Thyroid gland (tissue), 4 donors: ENCODE results near the gene BCAS1. TPM values are rescaled to one million over a fixed set of nuclear protein-coding genes. Genes with fewer than 3 reads are reported as not detected.
"Not testable (repeated sequence)": the region's sequence is repeated elsewhere in the genome, so short reads cannot be mapped to it uniquely, and the experiment has no call there.

Experiments
- DNase-seq, 2 donors: peaks; one replicate each; pipeline ENCODE4 v3.0.0-alpha.2; 2019
- H3K27ac ChIP-seq, 3 donors: fragments of 200-600 bp; sonication (generic); 1 replicate in 2 of 3; 2 replicates in 1 of 3; pipeline ENCODE4 v1.5.1; 2016 to 2019; ENCODE audit warnings: mild to moderate bottlenecking in 1 of 3, moderate library complexity in 1 of 3
- H3K27me3 ChIP-seq: fragments of 200-600 bp; sonication (generic); one replicate; pipeline ENCODE4 v1.5.1; 2019
- H3K36me3 ChIP-seq, 2 donors: fragments of 200-600 bp; sonication (generic); one replicate each; pipeline ENCODE4 v1.5.1; 2016 to 2019
- H3K4me1 ChIP-seq, 2 donors: fragments of 200-600 bp; sonication (generic); one replicate each; pipeline ENCODE4 v1.5.1; 2017 to 2019
- H3K4me3 ChIP-seq, 3 donors: fragments of 200-600 bp; sonication (generic); replicated peaks in 1 of 3; 1 replicate in 2 of 3; 2 replicates in 1 of 3; pipeline ENCODE4 v1.5.1; 2016; ENCODE audit warnings: mild to moderate bottlenecking in 1 of 3
- H3K9me3 ChIP-seq: fragments of 200-600 bp; sonication (generic); one replicate; pipeline ENCODE4 v1.5.1; 2017
- POLR2A ChIP-seq, 2 donors: fragments of 450-650 bp; IDR thresholded peaks; one replicate each; pipeline ENCODE4 v1.6.1; 2017; ENCODE audit warnings: antibody characterized with exemption in 2 of 2, mild to moderate bottlenecking in 2 of 2, moderate library complexity in 1 of 2
- WGBS, 2 donors: methylation state at CpG; one replicate each; pipeline ENCODE4 v1.1.5; 2017; 5-methylcytosine and 5-hydroxymethylcytosine counted together
- intact Hi-C: fragments of 100-400 bp; cut with DNase I; formaldehyde crosslinking; loops from one replicate; pipeline ENCODE4 v1.15.1; 2023
- total RNA-seq, 4 donors: library from RNA; depleted of rRNA; stranded (reverse); fragments of >200 nt; gene quantifications; one replicate each; pipeline ENCODE4 v1.2.3, GENCODE V29; 2016
- TF ChIP-seq, protein P1 (sequence below), 6 experiments: fragments of 200-600 bp in 3 of 6; fragments of 450-650 bp in 3 of 6; sonication (generic) in 3 of 6; IDR thresholded peaks; one replicate each; pipeline ENCODE4 v1.5.1; 2016 to 2019; ENCODE audit warnings: antibody characterized with exemption in 6 of 6, mild to moderate bottlenecking in 2 of 6, inconsistent platforms in 1 of 6, moderate library complexity in 1 of 6

The BCAS1 gene
- total RNA-seq, 4 donors from 2014 or later: 0.11 TPM; not detected in 3

DNA sequence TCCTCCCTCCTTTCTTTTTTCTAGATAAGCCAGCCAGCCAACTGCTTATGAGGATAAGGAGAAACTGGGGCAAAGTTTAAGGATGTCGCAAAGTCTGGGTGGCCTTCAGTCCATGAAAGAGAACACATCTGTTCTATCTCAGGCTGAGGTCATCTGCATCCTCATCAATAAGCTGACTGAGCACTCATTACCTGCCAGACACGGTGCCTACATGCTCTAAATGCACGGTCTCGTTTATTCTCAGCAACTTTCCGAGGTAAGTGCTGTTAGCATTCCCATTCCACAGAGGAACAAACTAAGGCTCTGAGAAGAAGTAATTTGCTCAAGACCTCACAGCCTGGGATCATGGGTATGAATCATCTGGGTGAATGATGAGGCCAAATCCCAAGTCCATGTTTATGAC, 133.1 kb downstream of the BCAS1 start:
- Histone ChIP-seq H3K4me1 (peaks cover 52 to 69% of the 10 kb centered on the region in 2 donors), H3K9me3 (no peaks in the 10 kb centered on the region), H3K4me3 (no peak overlapping the region), H3K27ac (no peak overlapping the region), H3K27me3 (no peaks in the 10 kb centered on the region), H3K36me3 (no peaks in the 10 kb centered on the region)
- intact Hi-C loops: no loop called here
- no peak for DNase-seq
- 95 to 96% methylated on average over 5 of the region's 5 CpGs for WGBS, 2 donors
- TF ChIP-seq, protein P1, sequence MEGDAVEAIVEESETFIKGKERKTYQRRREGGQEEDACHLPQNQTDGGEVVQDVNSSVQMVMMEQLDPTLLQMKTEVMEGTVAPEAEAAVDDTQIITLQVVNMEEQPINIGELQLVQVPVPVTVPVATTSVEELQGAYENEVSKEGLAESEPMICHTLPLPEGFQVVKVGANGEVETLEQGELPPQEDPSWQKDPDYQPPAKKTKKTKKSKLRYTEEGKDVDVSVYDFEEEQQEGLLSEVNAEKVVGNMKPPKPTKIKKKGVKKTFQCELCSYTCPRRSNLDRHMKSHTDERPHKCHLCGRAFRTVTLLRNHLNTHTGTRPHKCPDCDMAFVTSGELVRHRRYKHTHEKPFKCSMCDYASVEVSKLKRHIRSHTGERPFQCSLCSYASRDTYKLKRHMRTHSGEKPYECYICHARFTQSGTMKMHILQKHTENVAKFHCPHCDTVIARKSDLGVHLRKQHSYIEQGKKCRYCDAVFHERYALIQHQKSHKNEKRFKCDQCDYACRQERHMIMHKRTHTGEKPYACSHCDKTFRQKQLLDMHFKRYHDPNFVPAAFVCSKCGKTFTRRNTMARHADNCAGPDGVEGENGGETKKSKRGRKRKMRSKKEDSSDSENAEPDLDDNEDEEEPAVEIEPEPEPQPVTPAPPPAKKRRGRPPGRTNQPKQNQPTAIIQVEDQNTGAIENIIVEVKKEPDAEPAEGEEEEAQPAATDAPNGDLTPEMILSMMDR (IDR thresholded peaks at IDR 0.05): no peak
- no peak for TF ChIP-seq POLR2A (IDR thresholded peaks at IDR 0.05)

DNA sequence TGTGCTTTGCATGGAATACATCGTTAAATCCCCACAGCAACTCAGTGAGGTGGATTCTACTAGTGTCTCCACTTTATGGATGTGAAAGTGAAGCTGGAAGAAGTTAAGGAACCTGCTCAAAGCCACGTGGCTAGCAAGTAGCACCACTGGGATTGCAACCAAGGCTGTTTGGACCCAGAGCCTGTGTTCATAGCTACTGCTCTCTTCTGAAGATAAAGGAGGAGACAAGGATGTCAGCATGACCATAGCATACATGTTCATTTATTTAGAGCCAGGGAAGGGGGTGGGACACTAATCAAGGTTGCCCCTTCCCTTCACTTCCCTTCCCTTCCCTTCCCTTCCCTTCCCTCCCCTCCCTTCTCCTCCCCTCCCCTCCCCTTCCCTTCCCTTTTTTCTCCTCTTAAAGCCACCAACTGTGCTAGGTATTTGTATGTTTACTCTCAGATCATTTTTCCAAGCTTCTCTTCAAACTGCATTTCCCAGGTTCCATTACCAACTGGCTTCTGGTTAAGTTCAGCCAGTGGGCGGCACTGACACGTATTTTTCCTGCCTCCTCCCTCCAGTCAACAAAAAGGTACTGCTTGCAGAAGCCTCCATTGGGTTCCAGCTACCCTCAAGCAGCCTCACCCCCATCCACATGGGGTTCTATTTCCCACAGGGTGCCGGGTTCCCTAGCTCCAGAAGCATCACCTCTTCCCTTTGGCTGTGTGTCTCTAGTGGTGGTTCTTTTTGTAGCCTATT, 134.9 kb downstream of the BCAS1 start:
- no peak for DNase-seq
- Histone ChIP-seq H3K9me3 (no peaks in the 10 kb centered on the region), H3K27me3 (no peaks in the 10 kb centered on the region), H3K36me3 (no peaks in the 10 kb centered on the region), H3K4me1 (peaks cover 34 to 51% of the 10 kb centered on the region in 2 donors), H3K4me3 (no peak overlapping the region), H3K27ac (peak overlapping the region in 2 of 3 donors; percentile 34 to 54)
- intact Hi-C loops: no loop called here
- TF ChIP-seq POLR2A (IDR thresholded peaks at IDR 0.05): no peak
- TF ChIP-seq, protein P1 (IDR thresholded peaks at IDR 0.05): no peak
- WGBS, 2 donors: 72 to 78% methylated on average over 5 of the region's 5 CpGs

DNA sequence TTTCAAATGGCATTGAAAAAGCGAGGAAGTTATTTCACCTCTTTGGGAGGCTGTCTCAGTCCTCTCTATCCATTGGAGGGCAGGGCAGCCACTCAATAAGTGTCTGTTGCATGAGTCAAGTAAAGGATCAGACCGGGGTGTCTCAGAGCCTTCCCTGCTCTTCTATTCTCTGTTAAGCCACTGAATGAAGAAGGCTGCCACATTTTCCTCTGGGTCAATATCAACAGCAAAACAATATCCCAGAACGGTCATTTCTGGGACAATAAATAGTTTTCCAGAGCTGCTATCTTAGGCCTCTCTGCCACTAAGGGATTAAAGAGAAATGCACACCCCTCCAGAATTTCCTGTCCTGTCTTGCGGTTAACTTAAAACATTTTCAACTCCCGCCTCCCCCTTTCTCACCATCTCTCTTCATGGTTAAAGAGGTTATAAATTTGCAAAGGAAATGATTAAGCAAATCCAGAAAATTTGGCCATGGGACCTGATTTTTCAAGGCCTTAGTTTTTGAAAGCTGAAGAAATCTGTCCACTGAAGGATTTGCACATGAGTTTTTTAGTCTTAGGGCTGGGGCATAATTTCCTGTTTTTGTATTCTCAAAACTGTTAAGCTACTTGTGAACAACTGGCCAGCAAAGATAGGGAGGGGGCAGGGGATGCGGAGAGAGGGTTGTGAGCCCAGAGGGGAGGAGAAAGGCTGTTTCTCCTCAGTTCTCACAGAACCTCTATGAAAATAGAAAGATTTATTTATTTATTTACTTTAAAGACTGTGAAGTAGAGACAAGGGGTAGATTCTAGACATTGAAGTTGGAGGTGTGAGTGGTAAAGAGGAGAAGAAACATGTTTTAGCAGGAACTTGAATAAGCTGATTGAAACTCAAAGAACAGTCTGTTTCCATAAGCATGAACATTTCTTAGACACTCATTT, 135.7 kb downstream of the BCAS1 start:
- Histone ChIP-seq H3K27me3 (no peaks in the 10 kb centered on the region), H3K9me3 (no peaks in the 10 kb centered on the region), H3K36me3 (no peaks in the 10 kb centered on the region), H3K27ac (peak overlapping the region; percentile 23 to 54 (median 34)), H3K4me1 (peaks cover 28 to 42% of the 10 kb centered on the region in 2 donors), H3K4me3 (no peak overlapping the region)
- DNase-seq: peak in 1 of 2 donors; percentile 35
- intact Hi-C loops: no loop called here
- TF ChIP-seq POLR2A (IDR thresholded peaks at IDR 0.05): no peak
- TF ChIP-seq, protein P1 (IDR thresholded peaks at IDR 0.05): no peak
- WGBS, 2 donors: 55 to 64% methylated on average over 6 of the region's 6 CpGs

DNA sequence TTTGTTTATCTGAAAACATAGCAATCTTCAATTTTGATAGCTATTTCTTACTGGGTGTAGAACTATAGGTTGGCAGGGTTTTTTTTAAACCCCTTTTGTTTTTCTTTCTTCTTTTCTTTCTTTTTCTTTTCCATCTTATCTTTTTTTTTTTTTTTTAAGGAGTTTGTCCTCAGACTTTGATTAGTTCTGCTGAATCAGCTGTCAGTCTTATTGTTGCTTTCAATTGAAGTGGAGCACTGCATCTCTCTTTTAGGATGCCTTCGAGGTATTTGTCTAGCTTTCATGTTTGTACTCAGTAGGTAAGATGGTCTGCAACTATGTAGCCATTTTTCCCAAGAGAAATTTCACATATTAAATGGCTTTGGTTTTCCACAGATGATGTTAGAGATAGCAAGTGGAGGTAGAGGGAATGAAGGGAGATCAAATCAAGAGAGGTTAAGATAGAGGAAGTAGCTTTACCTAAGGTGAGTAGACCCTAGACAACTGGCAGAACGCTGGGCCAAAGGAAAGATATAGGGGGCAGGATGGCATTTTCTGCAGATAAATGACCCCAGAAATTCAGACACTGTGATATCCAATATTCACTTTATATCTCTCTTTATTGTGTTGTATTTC, 137.1 kb downstream of the BCAS1 start:
- Histone ChIP-seq H3K36me3 (no peaks in the 10 kb centered on the region), H3K27me3 (no peaks in the 10 kb centered on the region), H3K4me1 (peaks cover 14 to 29% of the 10 kb centered on the region in 2 donors), H3K27ac (peak overlapping the region in 1 of 3 donors; percentile 54), H3K4me3 (no peak overlapping the region), H3K9me3 (no peaks in the 10 kb centered on the region)
- no peak for DNase-seq
- intact Hi-C loops: no loop called here
- 89 to 91% methylated on average over 2 of the region's 2 CpGs for WGBS, 2 donors
- TF ChIP-seq, protein P1 (IDR thresholded peaks at IDR 0.05): no peak
- TF ChIP-seq POLR2A (IDR thresholded peaks at IDR 0.05): no peak

DNA sequence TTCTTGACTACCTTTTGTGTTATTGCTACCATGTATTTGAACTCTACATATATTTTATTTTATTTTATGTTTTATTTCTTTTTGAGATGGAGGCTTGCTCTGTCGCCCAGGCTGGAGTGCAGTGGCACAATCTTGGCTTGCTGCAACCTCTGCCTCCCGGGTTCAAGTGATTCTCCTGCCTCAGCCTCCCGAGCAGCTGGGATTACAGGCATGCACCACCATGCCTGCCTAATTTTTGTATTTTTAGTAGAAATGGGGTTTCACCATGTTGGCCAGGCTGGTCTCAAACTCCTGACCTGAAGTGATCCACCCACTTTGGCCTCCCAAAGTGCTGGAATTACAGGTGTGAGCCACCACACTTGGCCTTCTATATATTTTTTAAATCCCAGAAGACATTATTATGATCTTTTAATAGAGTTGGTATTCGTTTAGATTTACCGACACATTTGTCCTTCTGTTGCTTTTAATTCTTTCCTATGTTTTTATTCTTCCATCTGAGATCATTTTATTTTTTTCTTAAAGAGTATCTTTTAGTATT, 137.7 kb downstream of the BCAS1 start:
- H3K9me3 ChIP-seq, H3K36me3 ChIP-seq, H3K27me3 ChIP-seq, H3K27ac ChIP-seq, DNase-seq, intact Hi-C loops, H3K4me3 ChIP-seq: not testable (repeated sequence)
- H3K4me1 ChIP-seq: peaks cover 14 to 25% of the 10 kb centered on the region in 2 donors
- 97 to 98% methylated on average over 5 of the region's 5 CpGs for WGBS, 2 donors
